Hematopoietic multipotent progenitor cell treated with erythropoietin and hydrocortisone succinate and interleukin-3 and kit ligand, for 4 days (in vitro differentiated cells): Measurements from ENCODE around the gene RBM34.
A peak's percentile ranks its signal among the peaks of the same experiment; 100 is the strongest.
"Not testable (repeated sequence)": the region's sequence is repeated elsewhere in the genome, so short reads cannot be mapped to it uniquely, and the experiment has no call there.

Source experiments
- DNase-seq: peaks from one replicate; pipeline ENCODE4 v3.0.0-alpha.2; 2015

Gene RBM34

GRCh38 chr1:235091319-235092044 is 69.6 kb downstream of the RBM34 start:
- not testable (repeated sequence) for DNase-seq

DNA sequence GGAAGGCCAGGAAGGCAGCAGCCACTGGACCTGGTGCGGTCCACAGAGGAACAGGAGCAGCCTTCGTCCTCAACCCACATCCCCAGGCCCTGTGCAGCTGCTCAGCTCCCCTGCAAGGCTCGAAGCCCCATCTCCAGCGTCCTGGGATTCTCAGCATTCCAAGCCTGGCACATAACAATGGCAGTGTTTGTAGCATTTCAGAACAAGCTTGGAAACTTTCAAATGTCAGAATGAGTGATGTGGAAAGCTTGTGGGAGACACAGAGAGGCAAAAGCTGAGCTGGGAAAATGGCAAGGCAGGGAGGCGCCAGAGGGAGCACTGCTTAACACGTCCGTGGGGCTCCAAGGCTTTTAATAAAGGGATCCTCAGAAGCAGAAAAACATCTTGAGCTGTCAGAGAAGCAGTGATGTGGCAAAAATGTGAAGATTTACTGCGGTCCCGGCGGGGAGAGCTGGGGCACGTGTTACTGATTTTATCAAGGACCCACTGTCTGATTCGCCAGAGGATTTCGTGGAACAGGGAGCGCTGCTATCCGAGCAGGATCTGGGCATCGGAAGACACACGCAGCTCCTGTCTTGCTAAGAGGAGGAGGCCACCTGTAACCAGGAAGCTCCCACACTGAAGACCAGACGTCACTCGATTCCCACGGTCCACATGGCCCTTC is 70.5 kb downstream of the RBM34 start:
- DNase-seq, result peak; percentile 74

DNA sequence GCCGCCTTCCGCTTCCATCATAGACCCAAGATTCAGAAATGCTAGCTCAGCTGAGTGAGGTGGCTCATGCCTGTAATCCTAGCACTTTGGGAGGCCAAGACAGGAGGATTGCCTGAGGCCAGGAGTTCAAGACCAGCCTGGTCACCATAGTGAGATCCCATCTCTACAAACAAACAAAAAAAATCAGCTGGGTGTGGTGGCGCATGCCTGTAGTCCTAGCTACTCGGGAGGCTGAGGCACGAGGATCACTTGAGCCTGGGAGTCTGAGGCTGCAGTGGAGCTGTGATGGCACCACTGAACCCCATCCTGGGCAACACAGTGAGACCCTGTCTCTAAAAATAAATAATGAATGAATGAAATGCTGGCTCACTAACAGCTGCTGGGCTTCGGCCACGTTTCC is 72.1 kb downstream of the RBM34 start:
- DNase-seq, result no peak

GRCh38 chr1:235088430-235088829 is 72.6 kb downstream of the RBM34 start:
- DNase-seq, result peak; percentile 53

DNA sequence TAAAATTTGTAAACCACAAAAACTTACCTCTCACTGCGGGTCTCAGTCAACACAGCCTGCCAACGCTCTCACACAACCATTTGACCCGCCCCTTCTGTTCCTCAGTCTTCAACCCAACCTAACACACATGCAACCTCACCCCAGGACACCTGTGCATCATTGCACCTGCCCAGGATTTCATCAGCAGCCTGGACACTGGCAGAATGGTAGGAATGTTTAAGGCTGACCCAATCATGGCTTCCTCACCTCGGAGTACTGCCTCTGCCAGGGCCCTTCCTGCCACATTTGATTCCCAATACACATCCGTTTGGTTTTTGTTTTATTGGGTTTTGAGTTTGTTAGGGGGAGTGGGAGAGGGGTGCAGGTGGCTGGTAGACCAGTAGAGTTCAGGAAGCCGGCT is 73.1 kb downstream of the RBM34 start:
- no peak for DNase-seq

GRCh38 chr1:235085411-235086117 is 75.5 kb downstream of the RBM34 start:
- DNase-seq, result not testable (repeated sequence)
